Activated naive CD4-positive, alpha-beta T cell treated with anti-CD3 and anti-CD28 coated beads for 36 hours (primary cell): ENCODE data around the gene EPB41L2. TPM values are rescaled to one million over a fixed set of nuclear protein-coding genes. Genes with fewer than 3 reads are reported as not detected.

ENCODE experiments used
- CTCF ChIA-PET: fragments of 350-600 bp; sonication (Branson Sonifier 250); formaldehyde crosslinking; loops from one replicate; lab custom pipeline; 2021; ENCODE audit warnings: antibody characterized with exemption; lab: Charles Lee
- DNase-seq: peaks from one replicate; pipeline ENCODE4 v3.0.0-alpha.2; 2020
- H3K27ac Mint-ChIP-seq: one replicate; pipeline ENCODE4 v1.8.0; 2021; ENCODE audit warnings: mild to moderate bottlenecking, mixed read lengths
- H3K27me3 Mint-ChIP-seq: one replicate; pipeline ENCODE4 v1.8.0; 2021; ENCODE audit warnings: low read depth, mixed read lengths
- H3K36me3 Mint-ChIP-seq: one replicate; pipeline ENCODE4 v1.8.0; 2021; ENCODE audit warnings: low read depth, mixed read lengths
- H3K4me1 Mint-ChIP-seq: one replicate; pipeline ENCODE4 v1.8.0; 2021; ENCODE audit warnings: low read depth, mixed read lengths
- H3K4me3 Mint-ChIP-seq: one replicate; pipeline ENCODE4 v1.8.0; 2021; ENCODE audit warnings: mild to moderate bottlenecking, moderate library complexity, mixed read lengths
- H3K9me3 Mint-ChIP-seq: one replicate; pipeline ENCODE4 v1.8.0; 2021; ENCODE audit warnings: mixed read lengths
- intact Hi-C: fragments of 100-400 bp; cut with micrococcal nuclease; formaldehyde crosslinking; loops from one replicate; pipeline ENCODE4 v1.15.1; 2023
- total RNA-seq, 2 experiments: library from RNA; stranded (reverse); gene quantifications; one replicate each; pipeline ENCODE4 v1.2.3, GENCODE V29; 2021

EPB41L2 gene
- total RNA-seq, 2 experiments from 2014 or later: 33.5 to 37.7 TPM

- H3K27ac Mint-ChIP-seq: no peak overlapping the region
- H3K4me1 Mint-ChIP-seq: no peaks in the 10 kb centered on the region
- H3K9me3 Mint-ChIP-seq: peaks cover 21% of the 10 kb centered on the region
- H3K36me3 Mint-ChIP-seq: peaks cover 28% of the 10 kb centered on the region
- DNase-seq: no peak
- H3K4me3 Mint-ChIP-seq: no peak overlapping the region
- intact Hi-C loops: no loop called here
- H3K27me3 Mint-ChIP-seq: no peaks in the 10 kb centered on the region
- CTCF ChIA-PET: no interaction called here
Measured at GRCh38 chr6:131007286-131007685, 55.8 kb downstream of the EPB41L2 start.

GRCh38 chr6:131005439-131006016 lies 57.5 kb downstream of the EPB41L2 start:
- peaks cover 1% of the 10 kb centered on the region for H3K4me1 Mint-ChIP-seq
- no peak for DNase-seq
- intact Hi-C loops: no loop called here
- H3K9me3 Mint-ChIP-seq: peaks cover 21% of the 10 kb centered on the region
- H3K27ac Mint-ChIP-seq: no peak overlapping the region
- no peaks in the 10 kb centered on the region for H3K27me3 Mint-ChIP-seq
- no peak overlapping the region for H3K4me3 Mint-ChIP-seq
- CTCF ChIA-PET: no interaction called here
- peaks cover 26% of the 10 kb centered on the region for H3K36me3 Mint-ChIP-seq

DNA sequence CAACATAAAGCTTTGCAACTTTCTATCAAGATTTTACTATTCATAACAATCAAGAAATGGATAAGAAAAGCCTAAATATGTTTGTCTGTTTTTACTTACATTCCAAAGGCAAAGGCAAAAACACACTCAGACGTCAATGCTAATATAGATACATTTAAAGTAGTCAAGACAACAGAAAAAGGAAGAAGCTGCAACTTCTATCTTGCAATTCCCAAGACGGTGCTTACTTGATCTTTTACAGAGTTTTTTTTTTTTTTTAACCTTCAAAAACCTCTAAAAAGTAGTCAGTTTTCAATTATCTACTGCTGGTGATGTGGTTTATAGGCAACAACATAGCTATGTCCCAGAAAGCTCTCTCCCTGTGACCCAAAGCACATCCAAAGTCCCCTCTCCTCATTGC lies 58.1 kb downstream of the EPB41L2 start:
- H3K4me1 Mint-ChIP-seq: peaks cover 1% of the 10 kb centered on the region
- peaks cover 21% of the 10 kb centered on the region for H3K9me3 Mint-ChIP-seq
- intact Hi-C loops: no loop called here
- DNase-seq: no peak
- CTCF ChIA-PET: no interaction called here
- no peak overlapping the region for H3K4me3 Mint-ChIP-seq
- no peak overlapping the region for H3K27ac Mint-ChIP-seq
- H3K36me3 Mint-ChIP-seq: peaks cover 25% of the 10 kb centered on the region
- no peaks in the 10 kb centered on the region for H3K27me3 Mint-ChIP-seq

- Mint-ChIP-seq H3K27ac (no peak overlapping the region), H3K9me3 (peaks cover 21% of the 10 kb centered on the region), H3K4me3 (no peak overlapping the region), H3K27me3 (no peaks in the 10 kb centered on the region), H3K4me1 (peaks cover 1% of the 10 kb centered on the region), H3K36me3 (peaks cover 19% of the 10 kb centered on the region)
- CTCF ChIA-PET: no interaction called here
- no peak for DNase-seq
- intact Hi-C loops: no loop called here
Measured at GRCh38 chr6:131004387-131004755, 58.7 kb downstream of the EPB41L2 start.

DNA sequence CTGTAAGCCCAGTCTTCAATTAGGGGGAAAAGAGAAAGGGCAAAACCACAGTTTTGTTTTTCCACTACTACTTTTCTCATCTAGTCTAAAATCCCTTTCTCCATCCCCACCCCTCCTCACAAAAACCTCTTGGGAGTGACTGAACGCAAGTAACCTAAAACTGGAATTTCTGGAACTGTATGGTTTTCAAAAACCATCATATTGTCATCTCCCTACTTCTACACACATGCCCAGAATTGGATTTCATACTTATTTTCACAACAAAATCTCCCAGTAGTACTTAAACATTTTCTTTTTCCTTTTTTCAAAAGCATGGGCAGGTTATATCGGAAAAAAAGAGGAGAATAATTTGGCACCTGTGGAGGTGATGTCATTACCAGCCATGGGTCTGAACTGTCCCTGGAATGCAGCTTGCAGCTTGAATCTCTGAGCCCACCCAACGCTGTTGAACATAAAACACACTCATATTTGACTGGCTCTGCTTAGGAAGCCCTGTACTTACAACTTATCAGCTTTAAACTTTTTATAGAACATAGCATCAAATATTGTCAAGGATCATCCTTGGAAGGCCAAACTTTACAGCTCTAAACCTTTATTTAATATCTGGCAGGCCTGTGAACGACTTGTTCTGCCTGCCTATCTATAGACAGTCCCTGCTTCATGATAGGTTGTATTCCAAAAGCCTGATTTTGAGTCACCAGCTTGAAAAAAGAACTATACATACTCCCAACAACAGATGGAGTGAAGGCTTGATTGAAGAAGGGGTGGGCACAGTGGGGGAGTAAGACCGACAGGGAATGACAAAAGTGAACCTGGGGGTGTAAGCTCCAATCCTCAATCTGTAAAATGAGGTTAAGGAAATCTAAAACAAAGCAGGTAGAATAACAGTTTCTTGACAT lies 59.3 kb downstream of the EPB41L2 start:
- CTCF ChIA-PET: no interaction called here
- Mint-ChIP-seq H3K4me1 (peaks cover 1% of the 10 kb centered on the region), H3K36me3 (peaks cover 17% of the 10 kb centered on the region), H3K27me3 (no peaks in the 10 kb centered on the region), H3K9me3 (peaks cover 19% of the 10 kb centered on the region), H3K27ac (no peak overlapping the region), H3K4me3 (no peak overlapping the region)
- intact Hi-C loops: no loop called here
- DNase-seq: no peak

- CTCF ChIA-PET: no interaction called here
- no peak for DNase-seq
- intact Hi-C loops: no loop called here
- Mint-ChIP-seq H3K27ac (no peak overlapping the region), H3K27me3 (no peaks in the 10 kb centered on the region), H3K4me1 (peaks cover 1% of the 10 kb centered on the region), H3K4me3 (no peak overlapping the region), H3K9me3 (peaks cover 11% of the 10 kb centered on the region), H3K36me3 (peaks cover 10% of the 10 kb centered on the region)
Measured at GRCh38 chr6:131002661-131002980, 60.4 kb downstream of the EPB41L2 start.

GRCh38 chr6:131001945-131002660 lies 60.9 kb downstream of the EPB41L2 start:
- DNase-seq: no peak
- Mint-ChIP-seq H3K9me3 (peaks cover 6% of the 10 kb centered on the region), H3K4me3 (no peak overlapping the region), H3K36me3 (peaks cover 5% of the 10 kb centered on the region), H3K27me3 (no peaks in the 10 kb centered on the region), H3K27ac (no peak overlapping the region), H3K4me1 (peaks cover 1% of the 10 kb centered on the region)
- CTCF ChIA-PET: no interaction called here
- intact Hi-C loops: no loop called here

DNA sequence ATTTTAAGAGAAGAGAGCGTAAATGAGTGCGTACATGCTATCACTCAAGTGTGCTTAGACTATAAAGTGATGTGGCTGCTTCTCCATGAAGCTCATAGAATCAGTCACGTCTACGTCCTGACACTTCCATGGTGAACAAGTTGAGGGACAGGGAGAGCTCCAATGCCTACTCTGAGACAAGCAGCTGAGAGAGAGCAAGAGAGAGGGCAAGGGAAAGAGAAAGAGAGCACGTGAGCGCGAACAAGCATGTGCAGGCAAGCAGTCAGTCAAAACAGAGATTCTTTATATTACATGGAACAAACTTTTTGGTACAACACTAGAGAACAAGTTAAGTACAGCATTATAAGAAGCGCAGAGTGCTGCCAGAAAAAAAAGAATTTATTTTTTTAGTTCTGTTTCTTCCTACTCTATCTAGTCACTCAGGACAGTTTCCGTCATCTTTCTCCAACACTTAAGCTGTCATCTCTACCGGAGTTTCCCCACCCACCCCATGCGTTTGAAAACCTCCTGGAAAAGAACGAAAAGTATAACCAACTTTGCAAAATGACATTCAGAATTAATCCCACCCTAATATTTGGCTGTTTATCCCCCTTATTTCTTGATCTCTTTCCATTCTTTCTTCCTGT lies 61.8 kb downstream of the EPB41L2 start:
- H3K4me1 Mint-ChIP-seq: peaks cover 1% of the 10 kb centered on the region
- intact Hi-C loops: no loop called here
- no peak overlapping the region for H3K4me3 Mint-ChIP-seq
- H3K27ac Mint-ChIP-seq: no peak overlapping the region
- H3K27me3 Mint-ChIP-seq: no peaks in the 10 kb centered on the region
- CTCF ChIA-PET: no interaction called here
- no peaks in the 10 kb centered on the region for H3K36me3 Mint-ChIP-seq
- no peaks in the 10 kb centered on the region for H3K9me3 Mint-ChIP-seq
- DNase-seq: no peak

- no peaks in the 10 kb centered on the region for H3K36me3 Mint-ChIP-seq
- no peaks in the 10 kb centered on the region for H3K27me3 Mint-ChIP-seq
- intact Hi-C loops: no loop called here
- no peaks in the 10 kb centered on the region for H3K9me3 Mint-ChIP-seq
- DNase-seq: no peak
- peaks cover 1% of the 10 kb centered on the region for H3K4me1 Mint-ChIP-seq
- CTCF ChIA-PET: interaction anchor here (0.7 kb wide), 1 partner anchor 71 kb away, joined by 3 read pairs; no protein-coding TSS in a partner anchor
- H3K4me3 Mint-ChIP-seq: no peak overlapping the region
- no peak overlapping the region for H3K27ac Mint-ChIP-seq
Measured at GRCh38 chr6:131000544-131000943, 62.5 kb downstream of the EPB41L2 start.

GRCh38 chr6:130997061-130997753 lies 65.8 kb downstream of the EPB41L2 start:
- H3K27ac Mint-ChIP-seq: no peak overlapping the region
- H3K27me3 Mint-ChIP-seq: no peaks in the 10 kb centered on the region
- CTCF ChIA-PET: interaction anchor here (0.6 to 1.1 kb wide), 2 partner anchors 19 to 1885 kb away, joined by 3 read pairs; no protein-coding TSS in a partner anchor
- no peaks in the 10 kb centered on the region for H3K36me3 Mint-ChIP-seq
- no peaks in the 10 kb centered on the region for H3K9me3 Mint-ChIP-seq
- intact Hi-C loops: no loop called here
- DNase-seq: no peak
- H3K4me1 Mint-ChIP-seq: peaks cover 1% of the 10 kb centered on the region
- H3K4me3 Mint-ChIP-seq: no peak overlapping the region

- DNase-seq: no peak
- no peak overlapping the region for H3K27ac Mint-ChIP-seq
- H3K36me3 Mint-ChIP-seq: no peaks in the 10 kb centered on the region
- no peaks in the 10 kb centered on the region for H3K9me3 Mint-ChIP-seq
- peaks cover 1% of the 10 kb centered on the region for H3K4me1 Mint-ChIP-seq
- intact Hi-C loops: no loop called here
- CTCF ChIA-PET: interaction anchor here (0.6 to 1.1 kb wide), 2 partner anchors 120 to 1884 kb away, joined by 3 read pairs; no protein-coding TSS in a partner anchor
- no peaks in the 10 kb centered on the region for H3K27me3 Mint-ChIP-seq
- H3K4me3 Mint-ChIP-seq: no peak overlapping the region
Measured at GRCh38 chr6:130996635-130997034, 66.4 kb downstream of the EPB41L2 start.
